LHCN-M2 (cell line): ENCODE data around the gene COL18A1. TPM values are rescaled to one million over a fixed set of nuclear protein-coding genes. Genes with fewer than 3 reads are reported as not detected.
"Not testable (repeated sequence)": the region's sequence is repeated elsewhere in the genome, so short reads cannot be mapped to it uniquely, and the experiment has no call there.

ENCODE experiments used
- DNase-seq: peaks from one replicate; pipeline ENCODE4 v3.0.0-alpha.2; 2012; ENCODE audit warnings: low read depth
- total RNA-seq: library from RNA; depleted of rRNA; stranded (reverse); fragments of >200 nt; gene quantifications from 2 replicates; pipeline ENCODE4 v1.2.3, GENCODE V29; 2014

COL18A1 gene
- total RNA-seq, 1 experiment from 2014 or later = 54.2 TPM

DNA sequence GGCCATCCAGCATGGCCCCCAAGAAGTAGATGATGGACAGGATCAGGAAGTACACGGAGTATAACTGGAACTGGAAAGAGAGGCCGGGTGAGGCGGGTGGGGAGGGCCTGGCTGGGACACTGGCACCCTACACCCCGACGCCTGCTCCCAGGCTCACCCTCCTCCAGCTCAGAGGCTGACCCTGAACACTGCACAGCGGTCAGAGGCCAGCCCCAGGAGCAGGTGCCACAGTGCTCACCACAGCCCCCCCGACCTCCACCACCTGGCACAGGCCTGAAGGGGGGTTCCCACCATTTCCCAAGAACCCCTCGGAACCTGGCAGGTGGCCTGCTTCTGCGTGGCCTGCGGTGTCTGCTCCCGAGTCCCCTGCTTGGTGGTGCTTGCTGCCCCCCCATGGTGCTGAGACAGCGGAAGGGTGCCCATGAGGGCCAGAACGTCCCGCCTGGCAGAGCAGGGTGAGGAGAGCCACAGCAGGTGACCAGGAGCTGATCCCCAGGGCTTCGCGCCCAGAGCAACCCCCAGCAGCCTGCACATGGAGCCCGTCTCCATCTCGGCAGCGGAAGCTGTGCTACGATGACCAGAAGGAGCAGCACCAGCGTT is 111.2 kb downstream of the COL18A1 start:
- DNase-seq = no peak

DNA sequence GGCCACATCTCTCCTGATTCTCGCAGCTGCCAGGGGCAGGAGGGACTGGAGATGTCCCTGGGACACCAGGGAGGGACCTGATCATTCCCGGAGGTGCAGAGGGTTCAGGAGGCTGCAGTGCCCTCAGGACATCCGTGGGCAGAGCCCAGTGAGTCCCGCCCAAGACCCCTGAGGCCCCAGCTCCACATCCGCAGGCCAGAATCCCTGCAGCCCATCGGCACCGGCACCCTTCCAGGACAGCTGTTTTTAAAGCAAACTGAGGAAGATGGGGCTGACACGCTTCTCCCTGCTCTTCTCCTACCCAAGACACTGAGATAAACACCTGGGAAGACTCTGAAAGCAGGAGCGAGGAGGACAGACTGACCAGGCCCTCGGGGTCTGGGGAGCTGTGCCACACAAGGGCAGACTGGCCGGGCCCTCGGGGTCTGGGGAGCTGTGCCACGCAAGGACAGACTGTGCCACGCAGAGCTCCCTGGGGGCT is 111.7 kb downstream of the COL18A1 start:
- no peak for DNase-seq

DNA sequence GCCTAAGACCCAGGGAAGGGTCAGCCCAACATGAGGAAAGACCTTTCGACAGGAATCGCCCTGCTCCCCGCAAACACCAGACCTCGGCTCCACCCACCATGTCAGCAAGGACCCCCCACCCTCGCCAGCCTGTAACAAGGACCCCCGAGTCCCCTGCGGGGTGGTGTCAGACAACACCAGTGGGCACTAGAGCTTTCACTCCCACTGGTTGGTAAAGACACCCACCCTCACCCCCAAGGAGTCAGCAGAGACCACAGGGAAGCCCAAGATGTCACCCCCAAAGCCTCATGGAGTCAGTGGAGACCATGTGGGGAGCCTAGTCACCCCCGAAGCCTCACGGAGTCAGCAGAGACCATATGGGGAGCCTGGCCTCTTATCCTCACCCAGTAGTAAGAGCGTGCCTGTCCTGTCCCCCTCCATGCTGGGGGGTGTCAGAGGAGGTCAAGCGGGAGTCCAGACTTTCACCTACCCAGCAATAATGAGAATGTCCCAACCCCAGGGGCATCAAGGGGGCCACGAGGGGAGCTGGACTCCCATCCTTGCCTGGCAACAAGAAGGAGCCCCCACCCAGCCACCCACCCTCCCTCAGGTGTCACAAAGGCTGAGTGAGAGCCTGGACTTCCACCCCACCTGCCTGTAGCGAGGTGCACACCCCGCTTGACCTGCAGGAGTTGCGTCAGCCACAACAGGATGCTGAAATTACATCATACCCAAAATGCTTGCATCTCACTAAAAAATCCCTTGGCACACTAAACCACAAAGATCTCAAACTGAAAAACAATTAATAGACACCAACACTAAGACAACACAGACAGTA is 112.5 kb downstream of the COL18A1 start:
- no peak for DNase-seq

DNA sequence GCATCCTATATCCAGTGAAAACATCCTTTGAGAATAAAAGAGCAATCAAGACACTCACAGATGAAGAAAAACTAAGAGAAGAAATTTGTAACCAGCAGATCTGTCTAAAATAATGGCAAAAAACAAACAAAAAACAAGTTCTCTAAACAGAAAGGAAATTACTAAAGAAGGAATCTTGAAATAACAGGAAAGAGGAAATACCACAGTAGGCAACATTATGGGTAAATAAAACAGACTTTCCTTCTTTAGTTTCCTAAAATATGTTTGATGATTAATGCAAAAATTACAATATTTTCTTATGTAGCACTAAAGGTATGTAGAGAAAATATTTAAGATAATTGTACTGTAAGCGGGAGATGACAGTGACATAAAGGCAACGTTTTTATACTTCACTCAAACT is 113.8 kb downstream of the COL18A1 start:
- DNase-seq = no peak

DNA sequence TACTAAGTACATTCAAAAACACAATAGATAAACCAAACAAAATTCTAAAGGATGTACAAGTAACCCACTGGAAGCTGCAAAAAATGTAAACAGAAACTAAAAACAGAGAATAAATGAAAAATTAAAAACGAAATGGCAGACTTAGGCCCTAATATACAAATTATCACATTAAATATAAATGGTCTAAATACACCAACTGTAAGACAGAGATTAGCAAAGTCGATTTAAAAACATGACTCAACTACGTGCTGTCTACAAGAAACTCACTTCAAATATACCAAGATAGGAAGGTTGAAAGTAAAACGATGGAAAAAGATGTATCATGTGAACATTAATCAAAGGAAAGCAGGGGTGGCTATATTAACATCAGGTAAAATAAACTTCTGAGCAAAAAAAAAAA is 114.2 kb downstream of the COL18A1 start:
- DNase-seq = no peak

DNA sequence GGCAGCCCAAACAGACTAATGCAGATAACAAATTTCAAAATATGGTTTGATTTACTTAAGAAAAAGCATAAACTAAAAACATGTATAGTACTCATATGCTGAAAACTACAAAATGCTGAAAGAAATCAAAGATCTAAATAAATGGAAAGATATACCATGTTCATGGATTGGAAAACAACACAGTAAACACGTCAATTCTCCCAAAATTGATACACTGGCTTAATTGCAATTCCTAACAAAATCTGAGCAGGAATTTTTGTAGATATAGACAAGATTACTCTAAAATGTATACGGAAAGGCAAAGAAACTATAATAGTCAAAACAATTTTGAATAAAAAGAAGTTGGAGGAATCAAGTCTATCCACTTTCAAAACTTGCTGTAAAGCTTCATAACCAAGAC is 116.3 kb downstream of the COL18A1 start:
- no peak for DNase-seq

DNA sequence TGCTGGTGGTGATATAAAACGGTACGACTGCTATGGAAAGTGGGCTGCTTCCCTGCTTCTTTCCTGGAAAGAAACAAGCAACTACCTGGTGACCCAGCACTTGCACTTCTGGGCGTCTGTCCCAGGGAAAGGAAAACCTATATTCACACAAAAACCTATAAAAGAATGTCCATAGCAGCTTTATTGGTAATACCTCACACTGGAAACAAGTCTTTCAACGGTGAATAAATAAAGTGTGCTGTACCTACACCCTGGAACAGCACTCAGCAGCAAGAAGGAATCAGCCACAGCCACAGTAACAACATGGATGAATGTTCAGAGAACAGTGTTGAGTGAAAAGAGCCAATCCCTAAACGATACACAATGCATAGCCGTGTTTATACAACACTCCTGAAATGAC is 117.4 kb downstream of the COL18A1 start:
- no peak for DNase-seq

DNA sequence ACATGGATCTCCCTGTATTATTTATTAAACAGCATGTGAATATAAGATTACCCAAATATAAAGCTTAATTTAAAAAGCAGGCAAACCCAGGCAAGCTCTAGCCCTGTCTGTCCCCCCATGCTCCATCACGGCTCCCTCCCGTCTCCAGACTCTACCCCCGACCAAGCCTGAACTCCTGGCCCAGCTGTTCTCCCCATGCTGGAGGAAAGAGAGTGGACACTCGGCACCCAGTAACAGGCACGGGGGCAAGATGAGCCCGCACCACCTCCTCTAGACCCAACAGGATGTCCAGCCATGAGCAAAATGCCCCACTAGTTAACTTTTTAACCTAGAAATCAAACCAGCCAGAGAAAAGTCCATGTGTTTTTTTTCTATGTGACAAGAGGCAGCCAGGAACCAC is 118.0 kb downstream of the COL18A1 start:
- DNase-seq = no peak

DNA sequence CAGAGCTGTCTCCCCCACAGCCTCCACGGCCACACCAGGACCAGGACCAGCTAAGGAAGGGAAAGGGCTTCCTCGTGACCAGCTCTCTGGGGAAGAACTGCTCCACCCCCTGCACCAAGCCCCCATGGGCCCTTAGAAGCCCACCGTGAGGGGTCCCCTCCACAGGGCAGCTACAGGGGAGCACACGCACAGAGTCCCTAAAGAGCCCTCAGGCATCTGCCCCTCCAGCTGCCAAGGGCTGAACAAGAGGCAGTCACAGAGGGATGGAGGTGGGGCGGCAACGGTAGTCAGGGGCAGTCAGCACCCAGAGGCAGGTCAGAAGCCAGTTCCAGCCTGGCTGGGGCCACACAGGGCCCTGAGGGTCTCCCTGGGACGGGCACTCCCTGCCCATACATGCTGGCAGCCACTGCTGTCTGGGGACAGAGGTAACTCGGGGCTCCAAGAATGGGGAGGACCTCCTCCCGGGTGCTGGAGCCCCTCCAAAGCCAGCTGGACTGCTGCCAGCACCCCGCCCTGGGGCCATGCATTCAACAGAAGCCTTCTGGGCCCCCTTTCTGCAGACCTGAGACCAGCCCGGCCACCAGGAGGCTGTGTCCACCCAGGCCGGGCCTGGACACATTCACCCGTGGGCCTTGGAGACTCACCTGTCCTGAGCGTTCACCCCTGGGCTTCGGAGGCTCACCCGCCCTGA is 118.6 kb downstream of the COL18A1 start:
- DNase-seq = no peak

DNA sequence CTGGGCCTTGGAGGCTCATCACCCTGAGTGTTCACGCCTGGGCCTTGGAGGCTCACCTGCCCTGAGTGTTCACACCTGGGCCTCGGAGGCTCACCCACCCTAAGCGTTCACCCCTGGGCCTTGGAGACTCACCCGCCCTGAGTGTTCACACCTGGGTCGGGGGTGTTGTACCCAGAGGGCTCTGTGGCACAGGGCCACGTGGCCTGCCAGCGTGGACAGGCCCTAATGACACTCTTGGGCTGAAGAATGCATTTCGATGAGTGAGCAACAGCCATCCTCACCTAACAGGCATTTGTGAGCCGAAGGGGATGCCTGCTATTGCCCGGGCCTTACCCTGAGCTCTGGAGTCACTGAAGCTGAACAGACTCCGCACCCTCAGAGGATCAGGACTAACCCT is 119.8 kb downstream of the COL18A1 start:
- no peak for DNase-seq

DNA sequence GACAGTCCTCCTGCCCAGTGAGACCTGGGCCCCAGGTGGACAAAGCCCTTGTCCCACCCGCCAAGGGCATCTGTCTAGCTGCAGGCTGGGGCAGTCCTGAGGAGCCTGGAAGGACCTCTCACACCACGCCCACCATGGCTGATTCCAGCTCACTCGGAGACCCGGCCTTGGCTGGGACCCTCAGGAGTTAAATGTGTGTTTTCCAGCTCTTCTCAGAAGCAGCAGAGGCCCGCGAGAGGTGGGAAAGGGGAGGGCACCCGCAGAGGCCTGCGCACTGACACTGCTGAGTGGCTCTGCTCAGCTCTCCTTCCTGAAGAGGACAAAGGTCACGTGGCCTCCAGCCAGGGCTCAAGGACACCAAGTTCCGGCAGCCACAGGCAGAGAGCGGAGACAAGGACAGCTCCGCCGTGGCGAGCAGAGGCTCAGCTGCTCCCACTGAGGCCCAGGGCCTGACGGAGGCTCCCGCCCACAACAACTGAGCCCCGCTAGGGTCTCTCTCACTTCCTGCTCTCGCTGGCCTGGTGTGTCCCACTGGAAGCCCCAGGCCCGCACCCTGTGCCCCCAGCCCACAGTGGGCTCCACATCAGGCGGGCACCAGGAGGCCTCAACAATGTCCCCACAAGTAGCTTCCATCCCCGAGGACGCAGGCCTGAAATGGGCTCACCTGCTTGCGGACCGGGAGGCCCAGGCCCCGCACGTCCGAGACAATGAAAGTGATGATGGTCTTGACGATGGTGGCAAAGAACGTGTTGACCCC is 120.4 kb downstream of the COL18A1 start:
- DNase-seq = no peak

DNA sequence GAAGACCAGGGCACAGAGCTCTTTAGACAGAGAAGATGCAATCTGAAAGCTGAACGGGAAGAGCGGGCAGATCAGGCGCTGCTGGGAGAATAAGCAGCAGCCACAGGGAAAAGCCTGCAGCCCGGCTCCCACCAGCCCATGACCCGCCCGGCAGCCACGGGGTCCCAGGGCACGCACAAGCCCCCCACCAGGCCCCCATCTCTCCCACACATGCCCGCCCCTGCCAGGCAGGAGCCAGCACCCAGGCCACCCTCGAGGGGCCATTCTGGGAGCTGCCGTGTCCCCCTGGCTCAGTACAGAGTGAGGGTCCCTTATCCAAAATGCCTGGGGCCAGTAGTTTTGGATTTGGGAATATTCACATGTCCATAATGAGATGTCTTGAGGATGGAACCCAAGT is 120.9 kb downstream of the COL18A1 start:
- DNase-seq = no peak

DNA sequence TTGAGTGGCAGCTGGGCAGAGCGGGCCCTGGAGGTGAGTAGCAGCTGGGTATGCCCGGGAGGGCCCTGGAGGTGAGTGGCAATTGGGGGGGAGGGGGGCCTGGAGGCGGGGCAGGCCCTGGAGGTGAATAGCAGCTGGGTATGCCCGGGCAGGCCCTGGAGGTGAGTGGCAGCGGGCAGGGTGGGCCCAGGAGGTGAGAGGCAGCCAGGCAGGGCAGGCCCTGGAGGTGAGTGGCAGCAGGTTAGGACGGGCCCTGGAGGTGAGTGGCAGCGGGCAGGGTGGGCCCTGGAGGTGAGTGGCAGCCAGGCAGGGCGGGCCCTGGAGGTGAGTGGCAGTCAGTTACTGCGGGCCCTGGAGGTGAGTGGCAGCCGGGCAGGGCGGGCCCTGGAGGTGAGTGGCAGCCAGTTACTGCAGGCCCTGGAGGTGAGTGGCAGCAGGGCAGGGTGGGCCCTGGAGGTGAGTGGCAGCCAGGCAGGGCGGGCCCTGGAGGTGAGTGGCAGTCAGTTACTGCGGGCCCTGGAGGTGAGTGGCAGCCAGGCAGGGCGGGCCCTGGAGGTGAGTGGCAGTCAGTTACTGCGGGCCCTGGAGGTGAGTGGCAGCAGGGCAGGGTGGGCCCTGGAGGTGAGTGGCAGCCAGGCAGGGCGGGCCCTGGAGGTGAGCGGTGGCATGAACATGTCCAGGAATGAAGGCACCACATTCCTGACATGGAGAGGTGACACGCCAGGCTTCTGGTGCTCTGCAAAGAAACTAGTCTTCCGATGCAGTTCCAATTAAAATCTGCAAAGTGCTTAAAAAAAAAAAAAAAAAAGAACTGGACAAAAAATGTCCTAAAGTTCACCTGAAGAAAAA is 122.4 kb downstream of the COL18A1 start:
- DNase-seq = not testable (repeated sequence)

DNA sequence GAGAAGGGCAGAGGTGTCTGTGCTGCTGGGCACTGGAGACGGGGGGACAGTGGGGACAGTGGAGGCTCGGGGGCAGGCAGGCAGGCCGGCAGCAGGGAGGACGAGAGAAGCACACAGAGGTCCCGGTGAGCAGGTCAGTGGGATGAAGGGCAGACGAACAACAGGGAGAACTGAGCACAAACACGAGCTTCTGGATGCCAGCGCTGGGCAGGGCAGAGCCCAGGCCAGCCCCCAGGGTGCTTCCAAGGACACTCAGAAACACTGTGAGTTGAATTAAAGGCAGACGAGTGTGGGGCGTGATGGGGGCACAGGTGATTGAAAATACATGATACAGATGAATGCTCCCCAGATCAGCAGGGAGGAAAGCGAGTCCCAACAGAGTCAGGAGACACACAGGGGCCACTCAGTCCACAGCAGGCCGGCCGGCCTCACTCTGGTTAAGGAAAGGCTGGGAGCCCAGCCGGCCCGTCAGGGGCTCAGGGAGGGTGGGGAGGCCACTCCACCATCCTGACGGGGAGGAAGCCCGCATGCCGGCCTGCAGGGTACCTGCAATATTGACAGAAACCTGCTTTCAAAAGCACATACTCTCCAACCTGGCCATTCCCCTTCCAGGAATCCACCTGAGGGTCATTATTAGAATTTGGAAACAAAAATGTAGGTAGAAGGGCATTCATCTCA is 123.2 kb downstream of the COL18A1 start:
- no peak for DNase-seq

DNA sequence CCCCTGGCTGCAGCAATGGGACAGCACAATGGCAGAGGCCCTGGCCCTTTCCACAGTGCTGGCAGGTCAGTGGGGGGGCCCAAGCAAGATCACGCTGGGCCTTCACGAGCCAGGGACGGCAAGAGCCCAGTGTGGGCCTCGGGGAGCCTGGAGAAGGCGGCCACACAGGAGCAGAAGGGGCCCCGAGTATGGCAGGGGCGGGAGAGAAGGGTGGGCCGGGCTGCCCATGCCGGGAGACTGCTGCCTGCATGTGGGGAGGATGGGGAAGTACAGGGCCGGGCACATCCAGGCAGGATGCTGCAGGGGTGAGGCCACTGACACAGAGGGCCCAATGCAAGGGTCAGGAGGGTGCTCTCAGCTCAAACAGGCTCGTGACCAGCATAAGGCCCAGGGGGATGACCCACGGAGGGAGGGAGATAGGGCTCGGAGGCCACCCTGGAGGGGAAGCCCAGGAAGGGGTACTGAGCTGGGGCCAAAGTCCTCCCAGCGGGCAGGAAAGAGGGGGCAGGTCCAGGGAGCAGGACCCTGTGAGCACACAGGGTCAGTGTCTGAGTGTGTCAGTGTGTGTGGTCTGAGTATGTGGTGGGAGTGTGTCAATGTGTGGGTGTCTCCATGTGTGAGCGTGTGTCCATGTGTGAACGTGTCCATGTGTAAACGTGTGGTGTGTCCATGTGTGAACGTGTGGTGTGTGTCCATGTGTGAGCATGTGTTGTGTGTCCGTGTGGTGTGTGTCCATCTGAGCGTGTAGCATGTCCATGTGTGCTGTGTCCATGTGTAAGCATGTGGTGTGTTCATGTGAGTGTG is 124.2 kb downstream of the COL18A1 start:
- DNase-seq = no peak

DNA sequence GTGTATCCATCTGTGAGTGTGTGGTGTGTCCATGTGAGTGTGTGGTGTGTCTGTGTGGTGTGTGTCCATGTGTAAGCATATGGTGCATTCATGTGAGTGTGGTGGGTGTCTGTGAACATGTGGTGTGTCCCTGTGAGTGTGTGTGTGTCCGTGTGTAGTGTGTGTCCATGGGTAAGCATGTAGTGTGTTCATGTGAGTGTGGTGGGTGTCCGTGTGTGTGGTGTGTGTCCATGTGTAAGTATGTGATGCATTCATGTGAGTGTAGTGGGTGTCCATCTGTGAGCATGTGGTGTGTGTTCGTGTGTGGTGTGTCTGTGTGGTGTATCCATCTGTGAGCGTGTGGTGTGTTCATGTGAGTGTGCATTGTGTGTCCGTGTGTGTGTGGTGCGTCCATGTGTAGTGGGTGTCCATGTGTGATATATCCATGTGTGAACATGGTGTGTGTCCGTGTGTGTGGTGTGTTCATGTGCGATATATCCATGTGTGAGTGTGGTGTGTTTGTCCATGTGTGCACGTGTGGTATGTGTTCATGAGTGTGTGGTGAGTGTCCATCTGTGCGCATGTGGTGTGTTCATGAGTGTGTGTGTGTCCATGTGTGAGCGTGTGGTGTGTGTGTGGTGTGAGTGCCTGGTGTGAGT is 124.9 kb downstream of the COL18A1 start:
- DNase-seq = no peak

DNA sequence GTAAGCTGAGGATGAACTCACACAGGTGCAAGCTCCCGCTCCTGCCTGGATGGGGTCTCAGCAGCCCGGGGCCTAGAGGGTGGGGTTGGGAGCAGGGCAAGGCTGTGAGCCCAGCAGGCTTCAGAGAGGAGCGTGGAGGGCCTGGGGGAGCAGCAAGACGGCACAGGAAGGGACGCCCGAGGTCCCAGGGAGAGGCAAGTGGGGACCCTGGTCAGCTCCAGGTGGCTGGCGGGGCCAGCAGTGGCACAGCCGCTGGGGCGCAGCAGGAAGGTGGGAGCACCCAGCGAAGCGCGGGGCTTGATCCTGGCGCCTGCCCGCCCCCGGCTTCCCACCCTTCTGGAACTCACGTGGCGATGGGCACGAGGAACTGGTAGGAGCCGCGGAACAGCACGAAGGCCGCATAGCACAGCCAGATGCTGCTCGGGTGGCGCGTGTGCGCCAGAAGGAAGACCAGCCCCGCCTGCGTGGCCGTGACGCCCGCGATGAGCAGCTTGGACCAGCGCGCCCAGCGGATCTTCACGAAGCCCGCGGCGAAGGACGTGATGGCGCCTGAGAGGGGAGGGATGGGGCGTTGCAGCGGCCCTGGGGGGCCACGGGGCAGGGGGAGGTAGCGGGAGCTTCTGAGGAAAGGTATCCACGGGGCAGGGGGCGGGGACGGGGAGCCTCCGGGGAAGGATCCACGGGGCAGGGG is 125.6 kb downstream of the COL18A1 start:
- DNase-seq = no peak

DNA sequence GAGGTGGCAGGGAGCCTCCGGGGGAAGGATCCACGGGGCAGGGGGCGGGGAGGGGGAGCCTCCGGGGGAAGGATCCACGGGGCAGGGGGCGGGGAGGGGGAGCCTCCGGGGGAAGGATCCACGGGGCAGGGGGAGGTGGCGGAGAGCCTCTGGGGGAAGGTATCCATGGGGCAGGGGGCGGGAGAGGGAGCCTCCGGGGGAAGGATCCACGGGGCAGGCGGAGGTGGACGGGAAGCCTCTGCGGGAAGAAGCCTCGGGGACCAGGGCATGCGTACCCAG is 126.1 kb downstream of the COL18A1 start:
- DNase-seq = not testable (repeated sequence)
